ENCODE data around the gene TMEM266.

Gene TMEM266

GRCh38 chr15:76162036-76162398 is 102.2 kb downstream of the TMEM266 start:
- DNase-seq (ENCODE audit: low read depth in 2 of 2), result no peak

GRCh38 chr15:76162784-76163456 is 103.1 kb downstream of the TMEM266 start:
- no peak for DNase-seq (ENCODE audit: low read depth in 2 of 2)

- no peak for DNase-seq (ENCODE audit: low read depth in 2 of 2)
These were observed 103.9 kb downstream of the TMEM266 start for GRCh38 chr15:76163457-76164295.

GRCh38 chr15:76164602-76165001 is 104.8 kb downstream of the TMEM266 start:
- no peak for DNase-seq (ENCODE audit: low read depth in 2 of 2)

- DNase-seq (ENCODE audit: low read depth in 2 of 2), result no peak
These were observed 106.2 kb downstream of the TMEM266 start for GRCh38 chr15:76165951-76166350.

- no peak for DNase-seq (ENCODE audit: low read depth in 2 of 2)
These were observed 108.6 kb downstream of the TMEM266 start for GRCh38 chr15:76168237-76168984.

- DNase-seq (ENCODE audit: low read depth in 2 of 2), result no peak
These were observed 109.2 kb downstream of the TMEM266 start for GRCh38 chr15:76169018-76169417.

GRCh38 chr15:76169911-76170800 is 110.4 kb downstream of the TMEM266 start:
- no peak for DNase-seq (ENCODE audit: low read depth in 2 of 2)

- DNase-seq (ENCODE audit: low read depth in 2 of 2), result no peak
These were observed 113.0 kb downstream of the TMEM266 start for GRCh38 chr15:76172782-76173181.

- no peak for DNase-seq (ENCODE audit: low read depth in 2 of 2)
These were observed 113.6 kb downstream of the TMEM266 start for GRCh38 chr15:76173317-76173834.

- DNase-seq (ENCODE audit: low read depth in 2 of 2), result no peak
These were observed 114.9 kb downstream of the TMEM266 start for GRCh38 chr15:76174654-76175053.

GRCh38 chr15:76175442-76175841 is 115.7 kb downstream of the TMEM266 start:
- no peak for DNase-seq (ENCODE audit: low read depth in 2 of 2)

GRCh38 chr15:76176059-76176458 is 116.3 kb downstream of the TMEM266 start:
- DNase-seq (ENCODE audit: low read depth in 2 of 2), result no peak

GRCh38 chr15:76176487-76177085 is 116.8 kb downstream of the TMEM266 start:
- DNase-seq (ENCODE audit: low read depth in 2 of 2), result no peak

GRCh38 chr15:76177491-76178040 is 117.8 kb downstream of the TMEM266 start:
- DNase-seq (ENCODE audit: low read depth in 2 of 2), result no peak

- DNase-seq (ENCODE audit: low read depth in 2 of 2), result no peak
These were observed 118.7 kb downstream of the TMEM266 start for GRCh38 chr15:76178296-76179000.

GRCh38 chr15:76179023-76179422 is 119.2 kb downstream of the TMEM266 start:
- DNase-seq (ENCODE audit: low read depth in 2 of 2), result no peak

GRCh38 chr15:76180321-76180720 is 120.5 kb downstream of the TMEM266 start:
- no peak for DNase-seq (ENCODE audit: low read depth in 2 of 2)

- no peak for DNase-seq (ENCODE audit: low read depth in 2 of 2)
These were observed 121.9 kb downstream of the TMEM266 start for GRCh38 chr15:76181705-76182107.

Data from stimulated activated CD8-positive, alpha-beta memory T cell treated with anti-CD3 and anti-CD28 coated beads, Interleukin-7, amount 100 ng/mL, for 4 hours (primary cell).